Spleen (tissue), 11 donors: Measurements from ENCODE around the gene UST. TPM values are rescaled to one million over a fixed set of nuclear protein-coding genes. Genes with fewer than 3 reads are reported as not detected.

Source experiments
- DNase-seq: peaks from one replicate; pipeline ENCODE4 v3.0.0-alpha.2; 2020
- H3K27ac ChIP-seq, 8 donors: fragments of 200-600 bp; sonication (generic) in 7 of 8; 1 replicate in 4 of 8; 2 replicates in 4 of 8; pipeline versions ENCODE4 v1.5.0 to v1.8.0; 2016 to 2021; ENCODE audit warnings: inconsistent platforms in 4 of 8, mild to moderate bottlenecking in 4 of 8, moderate library complexity in 1 of 8
- H3K27me3 ChIP-seq, 7 donors: fragments of 200-600 bp; sonication (generic) in 6 of 7; replicated peaks in 1 of 7; 1 replicate in 4 of 7; 2 replicates in 3 of 7; pipeline versions ENCODE4 v1.5.0 to v1.8.0; 2016 to 2021; ENCODE audit warnings: inconsistent platforms in 3 of 7, mild to moderate bottlenecking in 1 of 7
- H3K36me3 ChIP-seq, 6 donors: fragments of 200-600 bp; sonication (generic) in 5 of 6; 1 replicate in 4 of 6; 2 replicates in 2 of 6; pipeline versions ENCODE4 v1.5.0 to v1.8.0; 2016 to 2021; ENCODE audit warnings: inconsistent platforms in 2 of 6
- H3K4me1 ChIP-seq, 6 donors: fragments of 200-600 bp; sonication (generic) in 5 of 6; 1 replicate in 3 of 6; 2 replicates in 3 of 6; pipeline versions ENCODE4 v1.5.0 to v1.8.0; 2016 to 2021; ENCODE audit warnings: inconsistent platforms in 3 of 6
- H3K4me3 ChIP-seq, 8 donors: fragments of 200-600 bp; sonication (generic) in 7 of 8; 1 replicate in 4 of 8; 2 replicates in 4 of 8; pipeline versions ENCODE4 v1.5.0 to v1.8.0; 2016 to 2021; ENCODE audit warnings: inconsistent platforms in 4 of 8, mild to moderate bottlenecking in 4 of 8, moderate library complexity in 2 of 8
- H3K9me3 ChIP-seq, 8 donors: fragments of 200-600 bp; sonication (generic) in 7 of 8; 1 replicate in 4 of 8; 2 replicates in 4 of 8; pipeline versions ENCODE4 v1.5.0 to v1.8.0; 2016 to 2021; ENCODE audit warnings: inconsistent platforms in 4 of 8
- CTCF ChIP-seq, 11 experiments: fragments of 200-600 bp in 7 of 11; fragments of 450-650 bp in 4 of 11; sonication (generic) in 4 of 11; IDR thresholded peaks in 8 of 11; conservative IDR thresholded peaks in 3 of 11; 1 replicate in 7 of 11; 2 replicates in 4 of 11; pipeline versions ENCODE4 v1.4.0 to v1.8.0; 2016 to 2021; ENCODE audit warnings: antibody characterized with exemption in 11 of 11, inconsistent platforms in 4 of 11, mild to moderate bottlenecking in 1 of 11
- POLR2A ChIP-seq, 3 donors: fragments of 450-650 bp; IDR thresholded peaks; one replicate each; pipeline ENCODE4 v1.5.1; 2017; ENCODE audit warnings: antibody characterized with exemption in 3 of 3, mild to moderate bottlenecking in 1 of 3
- POLR2AphosphoS5 ChIP-seq, 3 donors: sonication (generic); formaldehyde crosslinking; IDR thresholded peaks; one replicate each; pipeline ENCODE4 v1.5.1; 2017; ENCODE audit warnings: antibody characterized with exemption in 3 of 3
- WGBS, 5 donors: extraction: QIAGEN DNeasy Blood & Tissue Kit in 3 of 5; methylation state at CpG; one replicate each; pipeline versions ENCODE4 v1.1.5 to v1.1.7; 2013 to 2018; 5-methylcytosine and 5-hydroxymethylcytosine counted together
- intact Hi-C: fragments of 100-400 bp; cut with DNase I; formaldehyde crosslinking; loops from one replicate; pipeline ENCODE4 v1.15.0; 2023; ENCODE audit warnings: low total_unique reads
- polyA plus RNA-seq, 3 donors: library from polyadenylated mRNA; stranded (reverse); fragments of 200-250 nt; gene quantifications; one replicate each; pipeline ENCODE4 v1.2.1, GENCODE V29; 2013
- total RNA-seq, 7 donors: library from RNA; depleted of rRNA in 3 of 7; stranded (reverse); fragments of >200 nt in 3 of 7; fragmentation: NEBNext Ultra II Directional in 4 of 7; extraction: Animal tissue kit (Norgen Biotek cat#: 25700) in 4 of 7; gene quantifications; one replicate each; pipeline versions ENCODE4 v1.1.0 to v1.2.1, GENCODE V29; 2016 to 2021
- donor health status: healthy with polysubstance abuse.
- donor health status: DM: no; HTN: no; CAD: no; lungs with moderate emphysema.
- donor health status: DM: no; HTN: no; CAD: no.
- donor health status: Bipolar disorder and iron deficiency.
- donor health status: healthy.
- donor health status: DM: no; HTN: no; CAD: no.
- donor health status: DM: yes; HTN: yes; CAD: no.

Gene UST
- total and polyA plus RNA-seq, 10 donors: 6.4 to 26.8 (median 14.4) TPM

GRCh38 chr6:148837941-148838340 is 91.1 kb downstream of the UST start:
- DNase-seq: no peak
- intact Hi-C loops: no loop called here
- Histone ChIP-seq H3K4me1 (peaks cover 0 to 8% (median 2%) of the 10 kb centered on the region in 6 donors), H3K27ac (no peak overlapping the region), H3K4me3 (no peak overlapping the region), H3K9me3 (no peaks in the 10 kb centered on the region), H3K36me3 (no peaks in the 10 kb centered on the region), H3K27me3 (no peaks in the 10 kb centered on the region)
- WGBS, 5 donors: 89 to 94% (median 93%) methylated on average over 5 of the region's 5 CpGs
- TF ChIP-seq CTCF (IDR thresholded peaks at IDR 0.05 in 8 of 11, conservative IDR thresholded peaks at IDR 0.05 in 3 of 11): no peak
- no peak for TF ChIP-seq POLR2A (IDR thresholded peaks at IDR 0.05)
- no peak for TF ChIP-seq POLR2AphosphoS5 (IDR thresholded peaks at IDR 0.05)

- peaks cover 0 to 8% (median 2%) of the 10 kb centered on the region in 6 donors for H3K4me1 ChIP-seq
- 88 to 91% (median 90%) methylated on average over 3 of the region's 3 CpGs for WGBS, 5 donors
- H3K4me3 ChIP-seq: no peak overlapping the region
- no peaks in the 10 kb centered on the region for H3K36me3 ChIP-seq
- no peak overlapping the region for H3K27ac ChIP-seq
- DNase-seq: no peak
- intact Hi-C loops: no loop called here
- TF ChIP-seq CTCF (IDR thresholded peaks at IDR 0.05 in 8 of 11, conservative IDR thresholded peaks at IDR 0.05 in 3 of 11) (no peak), POLR2A (IDR thresholded peaks at IDR 0.05) (no peak), POLR2AphosphoS5 (IDR thresholded peaks at IDR 0.05) (no peak)
- H3K9me3 ChIP-seq: no peaks in the 10 kb centered on the region
- no peaks in the 10 kb centered on the region for H3K27me3 ChIP-seq
These were observed 92.2 kb downstream of the UST start for GRCh38 chr6:148839044-148839443.

- Histone ChIP-seq H3K27me3 (no peaks in the 10 kb centered on the region), H3K4me1 (peaks cover 0 to 8% (median 2%) of the 10 kb centered on the region in 6 donors), H3K4me3 (no peak overlapping the region), H3K36me3 (no peaks in the 10 kb centered on the region), H3K27ac (no peak overlapping the region), H3K9me3 (no peaks in the 10 kb centered on the region)
- no peak for DNase-seq
- intact Hi-C loops: no loop called here
- WGBS, 5 donors: 80 to 96% (median 92%) methylated on average over 5 of the region's 5 CpGs
- TF ChIP-seq POLR2AphosphoS5 (IDR thresholded peaks at IDR 0.05) (no peak), CTCF (IDR thresholded peaks at IDR 0.05 in 8 of 11, conservative IDR thresholded peaks at IDR 0.05 in 3 of 11) (no peak), POLR2A (IDR thresholded peaks at IDR 0.05) (no peak)
These were observed 93.4 kb downstream of the UST start for GRCh38 chr6:148840256-148840655.

GRCh38 chr6:148842296-148843019 is 95.6 kb downstream of the UST start:
- WGBS, 5 donors: 88 to 95% (median 92%) methylated on average over 12 of the region's 12 CpGs

More at GRCh38 chr6:148842296-148843019, 95.6 kb downstream of the UST start:
- H3K9me3 ChIP-seq: no peaks in the 10 kb centered on the region
- TF ChIP-seq POLR2A (IDR thresholded peaks at IDR 0.05): no peak
- no peak for TF ChIP-seq POLR2AphosphoS5 (IDR thresholded peaks at IDR 0.05)
- TF ChIP-seq CTCF (IDR thresholded peaks at IDR 0.05 in 8 of 11, conservative IDR thresholded peaks at IDR 0.05 in 3 of 11): no peak
- peaks cover 0 to 10% (median 9%) of the 10 kb centered on the region in 6 donors for H3K4me1 ChIP-seq
- no peak overlapping the region for H3K27ac ChIP-seq
- intact Hi-C loops: no loop called here
- H3K27me3 ChIP-seq: no peaks in the 10 kb centered on the region
- H3K36me3 ChIP-seq: no peaks in the 10 kb centered on the region
- H3K4me3 ChIP-seq: no peak overlapping the region
- DNase-seq: no peak
